Islet precursor cell (in vitro differentiated cells): ENCODE measurements around the gene HS6ST1.
"Not testable (repeated sequence)": the region's sequence is repeated elsewhere in the genome, so short reads cannot be mapped to it uniquely, and the experiment has no call there.

Experiments used
- DNase-seq: peaks from one replicate; pipeline ENCODE4 v3.0.0-alpha.2; 2018

Gene HS6ST1

GRCh38 chr2:128280158-128280871 lies 38.4 kb downstream of the HS6ST1 start:
- peak; percentile 48 for DNase-seq

- peak; percentile 33 for DNase-seq
Measured at GRCh38 chr2:128279786-128280157, 38.9 kb downstream of the HS6ST1 start.

- DNase-seq, result no peak
Measured at GRCh38 chr2:128279009-128279408, 39.7 kb downstream of the HS6ST1 start.

GRCh38 chr2:128277961-128278681 lies 40.5 kb downstream of the HS6ST1 start:
- peak; percentile 50 for DNase-seq

- DNase-seq, result peak; percentile 59
Measured at GRCh38 chr2:128276878-128277675, 41.6 kb downstream of the HS6ST1 start.

- DNase-seq, result no peak
Measured at GRCh38 chr2:128275498-128276045, 43.1 kb downstream of the HS6ST1 start.

- no peak for DNase-seq
Measured at GRCh38 chr2:128274218-128274617, 44.5 kb downstream of the HS6ST1 start.

- DNase-seq, result no peak
Measured at GRCh38 chr2:128273469-128274081, 45.1 kb downstream of the HS6ST1 start.

GRCh38 chr2:128272601-128273468 lies 45.8 kb downstream of the HS6ST1 start:
- DNase-seq, result no peak

- no peak for DNase-seq
Measured at GRCh38 chr2:128271911-128272600, 46.6 kb downstream of the HS6ST1 start.

GRCh38 chr2:128271597-128271910 lies 47.1 kb downstream of the HS6ST1 start:
- DNase-seq, result no peak

GRCh38 chr2:128270672-128271596 lies 47.7 kb downstream of the HS6ST1 start:
- DNase-seq, result peak; percentile 51

GRCh38 chr2:128269990-128270671 lies 48.5 kb downstream of the HS6ST1 start:
- no peak for DNase-seq

GRCh38 chr2:128269063-128269989 lies 49.3 kb downstream of the HS6ST1 start:
- DNase-seq, result no peak

- not testable (repeated sequence) for DNase-seq
Measured at GRCh38 chr2:128268611-128269010, 50.1 kb downstream of the HS6ST1 start.

GRCh38 chr2:128268145-128268544 lies 50.5 kb downstream of the HS6ST1 start:
- DNase-seq, result not testable (repeated sequence)

GRCh38 chr2:128267649-128268048 lies 51.0 kb downstream of the HS6ST1 start:
- not testable (repeated sequence) for DNase-seq

- not testable (repeated sequence) for DNase-seq
Measured at GRCh38 chr2:128267197-128267596, 51.5 kb downstream of the HS6ST1 start.
